Fibroblast of skin of left biceps (primary cell): Measurements from ENCODE around the gene CDC14A.

Source experiments
- DNase-seq, 2 experiments: peaks; one replicate each; pipeline ENCODE4 v3.0.0-alpha.2; 2013; ENCODE audit warnings: low read depth in 2 of 2

The CDC14A gene

DNA sequence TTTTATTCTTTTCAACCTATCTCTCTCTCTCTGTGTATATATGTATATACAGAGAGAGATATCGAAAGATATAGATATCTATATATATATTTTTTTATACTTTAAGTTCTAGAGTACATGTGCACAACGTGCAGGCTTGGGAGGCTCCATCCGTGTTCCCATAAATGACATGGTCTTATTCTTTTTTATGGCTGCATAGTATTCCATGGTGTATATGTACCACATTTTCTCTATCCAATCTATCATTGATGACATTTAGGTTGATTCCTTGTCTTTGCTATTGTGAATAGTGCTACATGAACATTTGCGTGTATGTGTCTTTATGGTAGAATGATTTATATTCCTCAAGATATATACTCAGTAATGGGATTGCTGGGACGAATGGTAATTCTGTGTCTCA is 130.4 kb downstream of the CDC14A start:
- DNase-seq, result no peak

DNA sequence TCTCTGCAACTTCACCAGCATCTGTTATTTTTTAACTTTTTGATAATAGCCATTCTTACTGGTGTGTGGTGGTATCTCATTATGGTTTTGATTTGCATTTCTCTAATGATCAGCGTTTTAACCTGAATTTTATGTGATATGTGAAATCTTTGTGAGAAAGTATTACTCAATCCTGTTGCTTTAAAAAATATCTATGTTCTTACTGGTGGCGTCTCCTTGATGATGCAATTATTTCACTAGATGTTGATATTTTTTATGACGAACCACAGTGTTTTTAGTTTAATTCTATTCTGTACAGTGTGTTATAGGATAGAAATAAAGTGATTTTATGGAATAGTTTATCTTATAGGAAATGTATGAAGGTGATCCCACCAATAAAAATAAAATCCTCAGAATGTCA is 130.9 kb downstream of the CDC14A start:
- no peak for DNase-seq

DNA sequence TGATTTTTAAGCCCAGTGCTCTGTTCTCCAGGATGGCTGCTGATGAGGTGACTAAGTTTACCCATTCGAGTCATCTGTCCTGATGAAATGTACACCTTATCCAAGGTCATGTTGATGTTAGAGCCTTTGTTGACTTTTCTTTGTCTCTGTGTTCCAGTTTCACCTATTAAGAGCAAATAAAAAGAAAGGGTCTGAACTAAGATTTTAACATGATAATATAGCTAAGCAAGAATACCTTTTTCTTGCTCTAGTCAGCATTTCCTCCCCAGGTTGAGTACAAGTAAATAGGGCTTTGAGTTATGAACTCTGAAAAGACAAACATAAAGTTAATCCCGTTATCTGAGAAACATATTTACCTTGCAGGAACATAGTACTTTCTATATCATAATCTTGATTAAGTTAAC is 133.6 kb downstream of the CDC14A start:
- DNase-seq, result no peak

DNA sequence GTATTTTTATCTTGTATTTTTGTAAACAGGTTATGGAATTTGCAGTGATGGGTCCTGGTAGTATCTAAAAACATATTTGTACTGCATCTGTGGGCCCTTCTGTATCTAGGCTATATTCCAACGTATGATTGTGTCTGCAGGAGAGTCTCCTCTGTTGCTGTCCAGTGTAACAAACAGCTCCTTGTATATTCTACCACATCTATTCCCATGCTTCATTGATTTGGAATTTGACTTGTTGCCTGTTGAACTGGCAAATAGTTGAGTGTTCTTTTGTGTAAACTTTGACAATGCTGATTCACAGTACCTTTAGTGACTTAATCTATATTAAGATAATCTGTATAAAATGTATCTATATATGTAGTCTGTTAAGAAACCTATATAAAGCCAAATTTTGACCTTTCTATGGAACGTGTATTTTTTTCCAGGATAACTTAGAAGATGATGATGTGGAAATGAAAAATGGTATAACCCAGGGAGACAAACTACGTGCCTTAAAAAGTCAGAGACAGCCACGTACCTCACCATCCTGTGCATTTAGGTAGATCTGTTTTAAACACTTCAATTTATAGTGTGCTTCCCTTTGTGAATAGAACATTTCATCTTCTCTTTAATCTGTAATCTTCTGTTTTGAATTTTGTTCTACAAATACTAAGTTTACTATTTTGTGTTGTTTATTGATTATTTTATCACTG is 142.2 kb downstream of the CDC14A start:
- no peak for DNase-seq

DNA sequence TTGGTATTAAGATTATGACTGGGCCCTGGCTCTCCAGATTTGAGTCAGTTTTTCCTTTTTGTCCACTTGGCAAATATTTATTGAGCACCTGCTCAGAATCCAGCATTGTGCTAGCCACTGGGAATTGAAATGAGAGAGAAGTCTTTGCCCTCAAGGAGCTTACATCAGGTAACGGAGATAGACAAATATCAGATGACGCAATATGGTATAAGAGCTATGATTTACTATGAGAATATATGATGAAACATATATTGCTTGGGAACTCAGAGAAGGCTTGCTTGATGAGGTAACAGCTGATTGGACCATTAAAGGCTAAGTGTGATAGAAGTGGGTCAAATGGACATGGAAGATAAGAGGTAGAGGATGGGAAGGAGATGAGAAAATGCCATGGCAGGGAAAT is 144.6 kb downstream of the CDC14A start:
- DNase-seq, result no peak

DNA sequence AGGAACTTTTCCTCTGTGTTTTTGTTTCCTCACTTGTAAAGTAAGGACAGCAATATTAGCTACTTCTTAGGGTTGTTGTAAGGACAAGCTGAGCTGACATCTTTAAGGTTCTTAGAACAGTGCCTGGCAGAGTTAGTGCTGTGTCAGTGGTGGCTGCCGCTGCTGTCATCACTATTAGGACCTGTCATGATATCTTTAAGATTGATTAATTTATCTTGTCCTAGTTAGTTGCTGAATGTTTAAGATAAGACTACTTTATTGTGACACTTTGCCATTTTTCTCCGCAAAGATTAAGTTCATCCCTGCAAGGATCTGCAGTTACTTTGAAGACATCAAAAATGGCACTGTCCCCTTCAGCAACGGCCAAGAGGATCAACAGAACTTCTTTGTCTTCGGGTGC is 145.5 kb downstream of the CDC14A start:
- DNase-seq, result no peak

DNA sequence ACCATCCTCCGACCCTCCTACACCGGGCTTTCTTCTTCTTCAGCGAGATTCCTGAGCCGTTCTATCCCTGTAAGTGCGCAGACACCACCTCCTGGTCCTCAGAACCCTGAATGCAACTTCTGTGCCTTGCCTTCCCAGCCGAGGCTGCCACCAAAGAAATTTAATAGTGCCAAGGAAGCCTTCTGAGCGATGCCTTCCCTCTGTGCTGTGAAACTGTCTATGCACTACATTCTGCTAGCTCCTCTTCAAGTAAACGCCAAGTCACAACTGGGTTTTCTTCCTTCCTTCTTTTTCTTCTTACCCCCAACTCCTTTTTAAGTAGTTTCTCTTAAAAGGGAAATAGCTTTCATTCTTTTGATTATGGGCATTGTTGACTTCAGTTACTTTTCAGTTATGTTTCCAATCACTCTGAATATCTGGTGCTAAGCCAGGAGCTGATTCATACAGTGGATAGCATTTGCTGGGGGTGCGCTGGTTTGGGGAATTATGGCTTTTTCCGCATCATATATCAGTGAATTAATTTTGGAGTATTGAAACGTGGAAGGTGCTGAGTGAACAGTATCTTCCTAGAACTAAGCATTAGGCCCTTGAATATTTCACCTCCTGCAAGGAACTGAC is 147.0 kb downstream of the CDC14A start:
- peak; percentile 54 to 61 for DNase-seq

DNA sequence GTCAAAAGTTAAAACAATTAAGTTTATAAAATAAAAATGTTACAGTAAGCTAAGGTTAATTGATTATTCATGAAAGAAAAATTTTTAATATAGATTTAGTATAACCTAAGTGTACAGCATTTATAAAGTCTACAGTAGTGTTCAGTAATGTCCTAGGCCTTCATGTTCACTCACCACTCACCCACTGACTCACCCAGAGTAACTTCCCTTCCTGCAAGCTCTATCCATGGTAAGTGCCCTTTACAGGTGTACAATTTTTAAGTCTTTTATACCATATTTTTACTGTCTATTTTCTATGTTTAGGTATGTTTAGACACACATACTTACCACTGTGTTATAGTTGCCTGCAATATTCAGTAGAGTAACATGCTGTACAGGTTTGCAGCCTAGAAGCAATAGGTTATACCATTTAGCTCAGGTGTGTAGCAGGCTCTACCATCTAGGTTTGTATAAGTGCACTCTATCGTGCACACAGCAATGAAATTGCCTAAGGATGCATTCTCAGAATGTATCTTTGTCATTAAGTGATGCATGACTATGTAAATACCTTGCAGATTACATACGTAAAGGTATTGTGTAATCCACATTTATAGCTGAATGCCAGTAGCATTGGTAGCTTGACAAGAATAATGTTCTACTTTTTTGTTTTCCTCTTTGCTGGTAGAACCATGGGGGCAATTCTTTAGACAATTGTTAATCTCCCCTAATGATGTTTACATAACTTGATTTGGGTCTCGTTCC is 149.9 kb downstream of the CDC14A start:
- DNase-seq, result no peak

DNA sequence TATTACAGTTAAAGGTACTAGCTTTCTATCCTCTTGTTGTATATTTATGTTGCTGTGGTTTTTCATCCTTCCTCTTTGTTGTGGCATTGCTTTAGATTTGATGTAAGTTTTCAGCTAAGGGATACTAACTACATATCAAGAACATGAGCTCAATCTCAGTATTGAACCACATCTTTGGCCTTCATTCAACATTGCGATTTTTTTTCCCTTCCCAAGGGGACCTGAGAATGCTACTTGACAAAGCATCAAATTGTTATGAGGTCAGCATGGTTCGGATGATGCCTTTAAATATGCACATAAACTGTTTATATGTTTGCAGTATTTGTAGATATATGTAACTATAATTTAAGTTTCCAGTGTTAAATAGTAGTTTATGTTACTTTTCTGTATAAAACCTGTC is 153.9 kb downstream of the CDC14A start:
- peak; percentile 67 to 75 for DNase-seq

DNA sequence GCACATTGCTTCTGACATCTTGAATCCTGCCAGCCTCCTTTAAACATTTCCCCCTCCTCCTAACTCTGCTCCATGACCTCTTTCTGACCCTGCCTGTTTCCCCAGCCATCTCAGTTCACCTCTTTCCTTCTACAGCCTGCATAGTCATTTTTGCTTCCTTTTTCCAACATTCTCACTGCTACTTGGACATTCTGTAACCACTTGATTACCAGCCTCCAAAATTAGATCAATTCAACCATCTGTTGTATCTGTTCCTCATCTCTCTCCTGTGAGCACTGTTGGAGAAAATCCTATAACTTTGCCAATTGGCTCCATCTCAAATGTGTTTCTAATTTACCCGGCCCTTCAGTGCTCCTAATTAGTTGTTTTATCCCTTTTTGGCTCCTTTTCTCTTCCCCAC is 158.1 kb downstream of the CDC14A start:
- DNase-seq, result no peak

DNA sequence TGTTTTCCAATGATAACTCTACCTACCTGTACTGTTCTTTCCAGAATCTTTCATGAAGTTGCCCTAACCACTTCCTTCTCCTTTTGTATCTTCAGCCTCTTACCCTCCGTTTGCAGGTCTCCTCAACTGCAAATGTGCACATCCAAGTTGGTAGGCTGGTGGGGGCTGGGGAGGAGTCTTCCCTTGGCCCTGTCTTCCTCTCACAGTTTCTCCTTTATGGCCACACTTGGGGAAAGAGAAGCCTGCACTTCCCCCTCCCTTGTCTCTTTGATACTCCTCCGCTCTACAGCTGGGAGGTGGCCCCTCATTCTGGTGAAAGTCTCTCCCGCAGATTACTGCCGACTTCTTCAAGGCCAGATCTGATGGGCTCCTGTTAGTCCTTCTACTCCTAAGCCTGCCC is 158.8 kb downstream of the CDC14A start:
- DNase-seq, result no peak

DNA sequence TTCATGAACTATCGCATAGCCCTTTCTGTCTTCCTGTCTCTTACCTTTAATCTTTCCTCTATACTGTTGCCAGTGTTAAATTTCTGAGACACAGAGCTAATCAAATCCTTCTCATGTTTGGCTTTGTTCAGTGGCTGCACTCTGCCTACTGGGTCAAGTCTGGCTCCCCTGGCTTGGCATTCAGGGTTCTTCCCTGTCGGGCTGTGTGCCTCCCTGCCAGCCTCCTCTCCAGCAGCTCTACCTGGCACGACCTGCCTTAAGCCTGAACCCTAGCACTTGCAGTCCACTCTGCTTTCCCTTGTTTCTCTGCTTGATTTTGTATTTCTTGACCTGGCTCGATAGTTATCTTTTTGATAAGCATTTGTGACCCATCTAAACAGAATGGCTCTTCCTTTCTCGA is 159.5 kb downstream of the CDC14A start:
- no peak for DNase-seq

DNA sequence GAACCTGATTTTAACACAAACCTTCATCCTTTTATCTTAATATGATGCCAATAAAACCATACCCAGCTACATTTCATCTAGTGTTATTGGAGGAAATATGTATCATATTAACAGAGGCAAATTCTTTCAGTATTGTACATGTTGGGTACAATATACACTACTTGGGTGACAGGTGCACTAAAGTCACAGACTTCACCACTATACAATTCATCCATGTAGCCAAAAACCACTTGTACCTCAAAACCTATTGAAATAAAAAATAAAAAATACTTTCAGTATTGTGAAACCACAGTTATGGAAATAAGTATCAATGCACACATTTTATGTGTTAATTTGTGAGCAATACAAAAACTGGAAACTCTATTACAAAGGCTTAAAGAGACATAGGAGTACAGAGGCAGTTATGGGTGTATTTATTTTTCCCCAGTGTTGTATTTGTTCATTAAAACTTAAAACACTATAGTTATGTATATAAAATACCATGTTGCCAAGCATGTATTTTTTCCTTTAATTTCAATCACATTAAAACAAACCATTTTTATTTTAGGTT is 160.6 kb downstream of the CDC14A start:
- no peak for DNase-seq

DNA sequence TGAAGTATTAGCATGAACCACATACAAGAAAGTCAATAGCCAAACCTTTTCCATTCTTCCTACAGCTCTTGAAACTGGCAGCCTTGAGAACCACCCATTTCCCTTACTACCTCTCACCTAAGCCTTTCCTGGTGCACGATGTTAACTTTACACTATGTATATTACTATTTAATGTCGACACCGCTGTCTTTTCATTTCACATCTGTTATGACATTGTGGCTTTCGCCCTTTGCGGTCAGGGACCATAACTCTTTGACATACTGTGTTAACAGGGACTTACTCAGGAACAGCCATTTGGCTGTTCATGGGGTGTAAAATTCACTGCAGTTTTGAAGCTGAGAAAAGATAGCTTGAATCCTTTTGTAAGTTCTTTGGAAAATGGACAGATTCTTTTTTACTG is 164.6 kb downstream of the CDC14A start:
- DNase-seq, result no peak

DNA sequence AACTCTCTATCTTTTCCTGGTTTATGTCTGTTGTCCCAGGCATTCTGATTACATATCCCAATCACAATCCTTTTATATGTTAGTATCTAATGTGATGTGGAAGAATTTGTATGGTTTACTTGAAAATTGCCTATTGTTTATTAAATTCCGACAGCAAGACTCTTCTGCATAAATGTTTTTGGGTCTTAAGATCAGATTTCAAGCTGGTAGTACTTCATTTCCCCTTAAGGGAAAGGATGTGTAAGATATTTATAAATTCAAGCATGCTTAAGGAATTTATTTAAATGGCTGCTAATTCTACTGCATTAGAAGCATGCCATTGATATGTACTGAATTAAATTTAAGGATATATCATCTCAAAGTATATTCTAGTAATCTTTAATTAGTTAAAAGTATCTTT is 165.2 kb downstream of the CDC14A start:
- no peak for DNase-seq

DNA sequence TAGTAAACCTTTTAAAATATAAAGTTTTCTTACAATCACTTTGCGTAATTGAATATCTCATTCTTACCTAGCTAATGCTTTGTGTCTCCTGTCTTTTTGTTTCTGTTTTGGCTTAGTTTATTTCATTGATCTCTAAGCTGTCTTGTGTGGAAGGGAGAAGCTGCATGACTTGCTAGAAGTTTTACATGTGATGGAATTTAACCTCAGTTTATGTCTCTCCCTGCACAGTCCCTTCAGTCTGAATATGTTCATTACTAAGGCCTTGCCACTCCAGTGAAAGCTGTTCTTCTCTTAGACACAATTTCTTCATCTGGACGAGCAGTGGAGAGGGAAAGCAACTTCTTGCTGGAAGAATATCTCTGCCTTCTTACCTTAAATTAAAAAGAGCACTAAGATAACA is 165.7 kb downstream of the CDC14A start:
- no peak for DNase-seq

DNA sequence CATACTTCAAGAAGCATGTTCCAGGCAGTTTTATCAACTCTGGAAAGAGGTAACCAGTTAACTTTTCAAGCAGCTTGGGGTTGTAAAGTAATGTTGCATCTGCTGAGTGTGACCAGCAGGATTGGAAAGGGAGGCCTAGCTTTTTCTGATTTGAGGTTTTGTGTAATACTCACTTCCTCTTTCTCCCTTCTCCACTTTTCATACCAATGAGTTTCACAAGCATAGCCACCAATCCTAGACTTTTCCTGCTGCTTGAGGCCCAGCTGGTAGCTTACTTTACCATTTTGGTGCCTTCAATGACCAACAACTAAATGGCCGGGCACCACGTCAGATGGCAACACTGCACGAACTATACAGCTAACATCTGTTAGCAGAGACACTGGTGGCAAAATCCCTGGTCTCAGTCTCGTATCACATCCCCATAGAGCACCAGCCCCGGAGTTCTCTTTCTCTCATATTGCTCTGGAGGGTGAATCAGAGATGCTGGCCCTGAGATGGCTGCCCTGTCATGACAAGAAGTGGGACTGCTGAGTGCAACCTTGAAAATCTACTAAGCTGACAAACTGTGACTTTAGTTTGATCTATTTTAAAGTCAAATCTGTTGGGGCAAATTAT is 170.8 kb downstream of the CDC14A start:
- no peak for DNase-seq

DNA sequence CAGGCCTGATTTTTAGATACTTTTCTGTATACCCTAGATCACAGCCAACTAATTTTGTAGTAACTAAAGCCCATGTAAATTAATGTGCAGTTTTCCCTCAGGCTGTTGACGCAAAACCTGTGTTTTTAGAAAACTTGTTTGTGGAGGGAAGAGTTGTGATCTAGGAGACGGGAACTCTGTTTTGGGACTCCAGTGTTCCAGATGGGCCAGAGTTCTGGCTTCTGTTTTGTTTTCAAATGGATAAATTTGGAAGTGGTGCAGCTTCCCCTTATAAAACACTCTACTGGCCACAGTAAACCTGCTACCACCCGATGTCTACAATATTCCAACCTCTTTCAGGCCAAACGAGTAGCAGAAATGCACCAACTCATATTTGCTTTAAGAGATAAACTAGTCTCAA is 172.0 kb downstream of the CDC14A start:
- DNase-seq, result no peak

DNA sequence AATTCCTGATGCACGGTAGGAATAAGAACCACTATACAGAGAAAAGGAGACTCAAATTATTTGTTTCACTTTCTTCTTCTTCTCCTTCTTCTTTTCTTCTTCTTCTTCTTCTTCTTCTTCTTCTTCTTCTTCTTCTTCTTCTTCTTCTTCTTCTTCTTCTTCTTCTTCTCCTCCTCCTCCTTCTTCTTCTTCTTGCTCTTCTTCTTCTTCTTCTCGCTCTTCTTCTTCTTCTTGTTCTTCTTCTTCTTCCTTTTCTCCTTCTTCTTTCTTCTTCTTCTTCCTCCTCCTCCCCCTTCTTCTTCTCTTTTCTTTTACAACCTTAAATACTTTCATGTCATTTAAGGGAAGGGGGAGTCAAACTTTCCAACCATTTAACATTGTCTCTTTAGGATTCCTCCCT is 174.6 kb downstream of the CDC14A start:
- no peak for DNase-seq

DNA sequence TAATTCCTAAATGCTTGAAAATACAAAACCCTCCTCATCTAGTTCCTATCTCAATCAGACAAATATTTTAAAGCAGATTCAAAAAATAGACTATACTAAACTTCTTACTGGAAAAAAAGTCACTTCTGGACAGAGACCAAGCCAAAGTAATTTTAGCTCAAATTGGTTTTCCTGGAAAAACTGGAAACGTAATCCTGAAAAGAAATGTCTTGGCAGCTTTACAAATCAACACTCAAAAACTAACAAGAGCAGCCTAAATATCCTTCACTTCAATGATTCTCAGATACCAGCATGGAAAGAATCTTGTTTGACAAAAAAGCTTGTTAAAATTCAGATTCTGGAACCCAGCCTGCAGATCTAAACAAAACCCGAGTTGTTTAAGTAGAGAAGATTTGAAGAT is 176.6 kb downstream of the CDC14A start:
- DNase-seq, result peak; percentile 74 to 79

DNA sequence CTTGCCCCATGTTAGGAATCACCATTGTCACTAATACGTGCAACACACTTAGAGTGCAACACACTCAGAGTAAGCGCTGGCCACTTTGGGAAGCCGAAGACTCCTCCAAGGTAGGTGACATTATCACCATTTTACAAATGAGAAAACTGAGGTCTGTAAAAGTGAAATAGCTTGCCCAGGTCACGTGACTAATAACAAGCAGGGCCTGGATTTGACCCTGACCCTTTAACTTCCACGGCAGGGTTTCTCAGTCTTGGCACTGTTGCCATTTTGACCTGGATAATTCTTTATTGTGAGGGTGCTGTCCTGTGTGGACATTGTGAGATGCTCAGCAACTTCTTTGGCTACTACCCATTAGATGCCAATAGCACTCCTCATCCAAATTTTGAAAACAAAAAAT is 177.8 kb downstream of the CDC14A start:
- DNase-seq, result no peak

DNA sequence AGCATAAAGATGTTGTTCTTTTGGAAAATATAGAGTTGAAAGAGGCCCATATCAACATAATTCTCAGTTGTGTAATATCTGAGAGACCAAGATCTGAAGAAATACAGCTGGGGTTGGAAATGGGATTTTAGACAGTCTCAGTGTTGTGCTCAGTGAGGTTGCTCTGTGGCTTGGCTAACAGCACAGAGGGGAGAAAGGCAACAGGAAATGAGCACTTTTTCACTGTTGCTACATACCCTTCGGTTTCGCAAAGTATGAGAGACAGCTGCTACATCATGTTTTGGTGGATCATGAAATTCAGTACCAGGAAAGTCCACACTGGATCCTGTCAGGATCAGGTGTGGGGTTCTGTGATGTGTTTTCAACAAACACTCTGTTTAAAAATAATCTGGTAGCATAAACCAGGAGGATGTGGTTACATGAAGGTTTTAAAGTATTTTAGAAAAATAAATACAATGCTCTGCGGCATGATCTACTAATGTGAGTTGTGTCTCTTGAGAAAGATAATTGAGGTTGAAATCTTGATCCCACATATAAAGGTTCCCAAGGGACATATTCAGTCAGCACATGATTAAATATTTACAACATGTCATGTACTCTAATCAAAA is 178.7 kb downstream of the CDC14A start:
- peak; percentile 69 to 73 for DNase-seq
